ENCODE data around the gene CHEK2.
"Not testable (repeated sequence)": the region's sequence is repeated elsewhere in the genome, so short reads cannot be mapped to it uniquely, and the experiment has no call there.

CHEK2 gene

DNA sequence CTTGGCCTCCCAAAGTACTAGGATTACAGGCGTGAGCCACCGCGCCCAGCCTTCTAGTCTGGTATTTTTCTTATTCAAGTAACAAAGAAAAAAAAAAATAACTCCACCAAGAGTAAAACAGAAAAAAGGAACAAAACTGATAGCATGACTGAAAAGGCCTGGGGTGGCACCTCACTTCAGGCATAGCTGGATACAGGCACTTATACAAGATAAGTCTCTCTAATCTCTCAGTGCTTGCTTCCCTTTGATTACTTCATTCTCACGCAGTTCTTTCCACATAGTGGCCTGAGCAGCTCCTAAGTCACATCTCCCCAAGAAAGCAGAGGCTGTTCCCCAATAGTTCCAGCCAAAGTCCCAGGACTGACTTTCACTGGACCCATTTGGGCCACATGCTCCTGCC is 58.7 kb downstream of the CHEK2 start:
- not testable (repeated sequence) for DNase-seq

DNA sequence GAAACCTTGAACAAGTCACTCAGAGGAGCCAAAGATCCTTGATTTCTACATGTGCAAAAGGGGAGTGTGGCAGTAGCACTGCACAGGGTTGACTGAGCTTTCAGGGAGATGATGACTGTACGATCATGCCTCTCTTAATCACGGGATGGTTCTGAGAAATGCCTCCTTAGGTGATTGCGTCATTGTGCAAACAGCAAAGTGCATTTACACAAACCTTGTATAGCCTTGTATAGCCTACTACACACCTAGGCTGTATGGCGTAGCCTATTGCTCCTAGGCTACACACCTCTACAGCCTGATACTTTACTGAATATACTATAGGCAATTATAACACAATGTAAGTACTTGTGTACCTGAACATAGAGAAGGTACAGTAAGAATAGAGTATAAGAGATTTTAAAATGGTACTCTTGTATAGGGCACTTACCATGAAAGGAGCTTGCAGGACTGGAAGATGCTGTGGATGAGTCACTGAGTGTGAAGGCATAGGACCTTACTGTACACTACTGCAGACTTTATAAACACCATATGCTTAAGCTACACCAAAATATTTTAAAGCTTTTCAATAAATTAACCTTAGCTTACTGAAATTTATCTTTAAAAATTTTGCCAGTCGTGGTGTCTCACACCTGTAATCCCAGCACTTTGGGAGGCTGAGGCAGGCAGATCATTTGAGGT is 60.7 kb downstream of the CHEK2 start:
- peak; percentile 46 for DNase-seq

DNA sequence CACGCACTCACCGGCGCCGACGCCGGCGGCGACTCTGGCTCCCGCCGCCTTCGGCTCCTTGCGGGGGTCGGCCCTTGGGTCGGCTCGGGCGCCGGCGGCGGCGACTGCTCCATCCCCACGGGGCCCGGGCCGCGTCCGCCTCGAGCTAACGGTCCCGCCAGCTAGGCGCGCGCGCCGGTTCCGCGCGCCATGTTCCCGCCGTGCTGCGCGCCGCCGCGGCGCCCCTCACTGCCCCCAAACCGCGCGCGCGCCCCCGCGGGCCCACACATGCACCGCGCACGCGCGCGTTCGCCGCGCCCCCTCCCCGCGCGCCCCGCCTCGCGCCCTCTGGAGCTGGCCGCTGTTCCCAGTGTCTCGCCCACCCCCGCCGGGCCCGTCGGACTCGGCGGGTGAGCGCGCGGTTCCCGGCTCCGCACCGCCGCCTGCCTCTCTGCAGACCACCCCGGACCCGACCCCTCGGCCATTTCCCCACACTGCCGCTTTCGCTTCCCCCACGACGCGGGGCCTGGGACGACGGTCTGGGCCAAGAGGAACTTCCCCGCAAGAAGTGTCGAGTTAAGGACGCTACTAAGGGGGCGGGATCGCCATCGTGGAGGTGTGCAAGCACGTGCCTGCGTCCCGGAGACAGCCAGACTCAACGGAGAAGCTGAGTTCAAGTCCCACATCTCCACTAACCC is 61.9 kb downstream of the CHEK2 start, which contains the start of gene TTC28:
TTC28 (minus strand) TSS at position 230 of the 677 bp plus-strand sequence; CDS start at position 113, 117 bp downstream.
- DNase-seq, result peak; percentile 67

GRCh38 chr22:28678778-28679610 is 62.6 kb downstream of the CHEK2 start:
- peak; percentile 56 for DNase-seq

DNA sequence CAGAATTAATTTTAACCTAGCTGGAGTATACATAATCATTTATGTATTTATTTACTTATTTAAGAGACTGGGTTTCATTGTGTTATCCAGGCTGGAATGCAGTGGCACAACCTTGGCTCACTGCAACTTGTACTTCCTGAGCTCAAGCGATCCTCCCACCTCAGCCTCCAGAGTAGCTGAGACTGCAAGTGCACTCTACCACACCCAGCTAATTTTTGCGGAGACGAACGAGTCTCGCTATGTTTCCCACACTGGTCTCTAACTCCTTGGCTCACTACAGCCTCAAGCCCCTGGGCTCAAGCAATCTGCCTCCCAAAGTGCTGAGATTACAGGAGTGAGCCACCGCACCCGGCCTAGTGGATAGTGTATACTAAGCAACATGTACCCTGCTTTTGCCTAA is 63.5 kb downstream of the CHEK2 start:
- DNase-seq, result not testable (repeated sequence)

- no peak for DNase-seq
These were observed 67.5 kb downstream of the CHEK2 start for GRCh38 chr22:28674121-28674563.

GRCh38 chr22:28670756-28671155 is 70.9 kb downstream of the CHEK2 start:
- DNase-seq, result no peak

- no peak for DNase-seq
These were observed 71.5 kb downstream of the CHEK2 start for GRCh38 chr22:28670161-28670560.

DNA sequence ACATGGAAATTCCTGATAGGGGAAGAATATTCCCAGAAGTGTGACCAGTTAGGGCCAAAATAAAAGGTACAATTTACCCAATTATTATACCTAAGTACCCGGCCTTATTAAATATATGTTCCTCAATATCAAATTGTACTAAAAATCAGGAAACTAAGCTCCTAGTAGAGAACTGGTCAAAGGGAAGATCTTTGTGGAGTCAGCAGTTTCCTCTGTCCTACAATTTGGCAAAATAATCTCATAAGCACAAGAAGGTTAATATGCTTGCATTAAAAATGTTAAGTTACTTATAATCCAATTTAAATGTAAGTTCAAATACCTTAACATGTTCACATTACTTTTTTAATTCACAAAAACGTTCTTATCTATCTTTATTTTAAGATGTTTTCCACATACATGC is 72.2 kb downstream of the CHEK2 start:
- no peak for DNase-seq

- not testable (repeated sequence) for DNase-seq
These were observed 78.1 kb downstream of the CHEK2 start for GRCh38 chr22:28663569-28663942.

- no peak for DNase-seq
These were observed 83.2 kb downstream of the CHEK2 start for GRCh38 chr22:28658448-28658847.

DNA sequence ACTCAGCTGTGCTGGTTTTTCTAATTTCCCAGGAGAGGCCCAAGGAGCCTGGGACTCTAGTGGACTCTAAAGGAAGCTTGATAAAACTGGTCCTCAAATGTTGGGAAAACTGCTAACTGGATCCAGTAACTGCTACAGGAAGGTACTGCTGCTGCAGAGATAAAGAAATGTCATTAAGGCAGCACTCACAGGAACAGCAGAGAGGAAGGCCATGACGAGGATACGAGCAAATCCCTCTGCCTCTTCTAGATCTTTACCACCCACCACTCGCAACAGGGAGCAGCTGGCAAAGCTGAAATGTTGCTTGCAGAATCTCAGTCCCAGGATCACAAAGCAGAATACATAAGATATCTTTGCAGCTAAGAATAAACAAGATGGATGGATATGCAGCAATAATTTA is 85.4 kb downstream of the CHEK2 start:
- no peak for DNase-seq

DNA sequence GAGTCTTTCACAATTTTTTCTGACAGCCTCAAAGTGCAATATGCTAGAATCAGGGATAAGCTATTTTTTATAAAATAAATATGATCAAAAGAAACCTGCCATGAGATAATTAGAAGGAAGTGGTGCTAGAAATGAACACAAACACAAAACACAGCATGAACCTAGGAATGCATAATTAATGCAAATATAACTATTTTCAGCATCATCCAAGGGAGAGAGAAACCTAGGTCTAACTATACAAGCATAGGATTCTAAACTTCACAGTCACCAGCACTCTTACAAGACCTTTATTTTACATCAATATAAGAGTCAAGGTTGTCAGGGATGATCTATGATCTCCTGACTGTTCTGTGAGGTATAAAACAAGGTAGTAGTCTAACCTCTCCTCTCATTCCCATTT is 91.2 kb downstream of the CHEK2 start:
- DNase-seq, result no peak

DNA sequence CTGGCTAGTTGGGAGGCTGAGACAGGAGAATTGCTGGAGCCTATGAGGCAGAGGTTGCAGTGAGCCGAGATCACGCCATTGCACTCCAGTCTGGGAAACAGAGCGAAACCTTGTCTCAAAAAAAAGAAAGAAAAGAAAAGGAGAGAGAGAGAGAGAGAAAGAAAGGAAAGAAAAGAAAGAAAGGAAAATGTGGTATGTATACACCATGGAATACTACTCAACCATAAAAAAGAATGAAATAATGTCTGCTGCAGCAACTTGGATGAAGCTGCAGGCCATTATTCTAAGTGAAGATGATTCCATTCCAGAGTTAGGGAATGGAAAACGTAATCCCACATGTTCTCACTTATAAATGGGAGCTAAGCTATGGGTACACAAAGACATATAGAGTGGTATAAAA is 92.8 kb downstream of the CHEK2 start:
- no peak for DNase-seq

- no peak for DNase-seq
These were observed 94.4 kb downstream of the CHEK2 start for GRCh38 chr22:28647216-28647615.

GRCh38 chr22:28639321-28639720 is 102.3 kb downstream of the CHEK2 start:
- no peak for DNase-seq
